DMS53 (cell line): ENCODE data around the gene TTC38.
A peak's percentile ranks its signal among the peaks of the same experiment; 100 is the strongest.
"Not testable (repeated sequence)": the region's sequence is repeated elsewhere in the genome, so short reads cannot be mapped to it uniquely, and the experiment has no call there.

Experiments used
- DNase-seq: peaks from one replicate; lab custom pipeline; 2025; lab: John Stamatoyannopoulos, UW

The TTC38 gene

GRCh38 chr22:46246178-46246577 lies 21.6 kb upstream of the TTC38 start:
- no peak for DNase-seq

GRCh38 chr22:46247443-46247975 lies 20.3 kb upstream of the TTC38 start:
- no peak for DNase-seq

GRCh38 chr22:46250035-46250782 lies 17.6 kb upstream of the TTC38 start, which contains the start of gene CDPF1:
Gene CDPF1 (minus strand): TSS chr22:46250293. CDS start chr22:46248284, 2,009 bp downstream.
- peak; percentile 95 for DNase-seq

- peak; percentile 48 for DNase-seq
Observed at GRCh38 chr22:46250783-46251125, 17.1 kb upstream of the TTC38 start.

- DNase-seq = peak; percentile 29
Observed at GRCh38 chr22:46251266-46251665, 16.5 kb upstream of the TTC38 start.

- DNase-seq = no peak
Observed at GRCh38 chr22:46251816-46252380, 15.9 kb upstream of the TTC38 start.

- DNase-seq = no peak
Observed at GRCh38 chr22:46256358-46256958, 11.3 kb upstream of the TTC38 start.

- DNase-seq = no peak
Observed at GRCh38 chr22:46259374-46259773, 8.4 kb upstream of the TTC38 start.

GRCh38 chr22:46260038-46260437 lies 7.8 kb upstream of the TTC38 start:
- DNase-seq = no peak

- DNase-seq = peak; percentile 94
Observed at GRCh38 chr22:46262449-46263215, 5.2 kb upstream of the TTC38 start.

- no peak for DNase-seq
Observed at GRCh38 chr22:46263216-46263590, 4.6 kb upstream of the TTC38 start, which contains the start of gene PKDREJ. Gene PKDREJ (minus strand): TSS chr22:46263343. CDS start chr22:46263322, 21 bp downstream.

GRCh38 chr22:46264520-46264919 lies 3.3 kb upstream of the TTC38 start:
- not testable (repeated sequence) for DNase-seq

GRCh38 chr22:46265627-46266026 lies 2.2 kb upstream of the TTC38 start:
- not testable (repeated sequence) for DNase-seq

- peak; percentile 34 for DNase-seq
Observed at GRCh38 chr22:46269564-46269963, 1.8 kb downstream of the TTC38 start.

GRCh38 chr22:46272196-46272595 lies 4.4 kb downstream of the TTC38 start:
- DNase-seq = no peak

GRCh38 chr22:46272762-46273431 lies 5.1 kb downstream of the TTC38 start:
- no peak for DNase-seq

GRCh38 chr22:46273432-46274148 lies 5.8 kb downstream of the TTC38 start:
- DNase-seq = no peak

- DNase-seq = no peak
Observed at GRCh38 chr22:46274381-46274780, 6.6 kb downstream of the TTC38 start.

- DNase-seq = peak; percentile 7
Observed at GRCh38 chr22:46275455-46276122, 7.8 kb downstream of the TTC38 start.

- DNase-seq = no peak
Observed at GRCh38 chr22:46276563-46276962, 8.8 kb downstream of the TTC38 start.
